Suprapubic skin (tissue), 4 donors: ENCODE data around the gene UNCX.

Experiments used
- EP300 ChIP-seq: sonication (generic); formaldehyde crosslinking; IDR thresholded peaks from one replicate; pipeline ENCODE4 v1.6.1; 2017; ENCODE audit warnings: antibody characterized with exemption
- POLR2A ChIP-seq, 2 donors: fragments of 450-650 bp; IDR thresholded peaks; one replicate each; pipeline ENCODE4 v1.6.1; 2017; ENCODE audit warnings: antibody characterized with exemption in 2 of 2, mild to moderate bottlenecking in 2 of 2, moderate library complexity in 2 of 2
- POLR2AphosphoS5 ChIP-seq, 3 donors: sonication (generic); formaldehyde crosslinking; IDR thresholded peaks; one replicate each; pipeline ENCODE4 v1.6.1; 2017; ENCODE audit warnings: antibody characterized with exemption in 3 of 3
- TF ChIP-seq, protein P1 (sequence below), 2 donors: fragments of 200-600 bp in 1 of 2; fragments of 450-650 bp in 1 of 2; sonication (generic) in 1 of 2; IDR thresholded peaks; one replicate each; pipeline ENCODE4 v1.5.1; 2016 to 2019; ENCODE audit warnings: antibody characterized with exemption in 2 of 2, mild to moderate bottlenecking in 1 of 2, moderate library complexity in 1 of 2

DNA sequence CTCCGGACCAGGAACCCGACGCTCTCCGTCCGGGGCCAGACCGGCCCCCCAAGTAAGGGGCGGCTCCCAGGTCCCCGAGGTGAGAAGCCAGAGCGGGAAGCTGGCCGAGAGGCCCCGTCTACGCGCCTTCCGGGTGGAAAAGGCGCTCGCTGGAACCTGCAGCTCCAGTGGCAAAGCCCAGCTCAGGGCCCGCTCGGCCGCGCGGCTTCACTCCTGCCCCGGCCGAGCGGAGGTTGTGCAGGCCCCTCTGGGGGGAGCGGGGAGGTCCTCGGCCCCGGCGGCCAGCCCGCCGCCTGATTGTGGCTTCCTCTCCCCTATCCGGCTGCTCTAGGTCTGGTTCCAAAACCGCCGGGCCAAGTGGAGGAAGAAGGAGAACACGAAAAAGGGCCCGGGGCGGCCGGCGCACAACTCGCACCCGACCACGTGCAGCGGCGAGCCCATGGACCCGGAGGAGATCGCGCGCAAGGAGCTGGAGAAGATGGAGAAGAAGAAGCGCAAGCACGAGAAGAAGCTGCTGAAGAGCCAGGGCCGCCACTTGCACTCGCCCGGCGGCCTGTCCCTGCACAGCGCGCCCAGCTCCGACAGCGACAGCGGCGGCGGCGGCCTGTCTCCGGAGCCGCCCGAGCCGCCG is 2.9 kb downstream of the UNCX start:
- TF ChIP-seq, protein P1, sequence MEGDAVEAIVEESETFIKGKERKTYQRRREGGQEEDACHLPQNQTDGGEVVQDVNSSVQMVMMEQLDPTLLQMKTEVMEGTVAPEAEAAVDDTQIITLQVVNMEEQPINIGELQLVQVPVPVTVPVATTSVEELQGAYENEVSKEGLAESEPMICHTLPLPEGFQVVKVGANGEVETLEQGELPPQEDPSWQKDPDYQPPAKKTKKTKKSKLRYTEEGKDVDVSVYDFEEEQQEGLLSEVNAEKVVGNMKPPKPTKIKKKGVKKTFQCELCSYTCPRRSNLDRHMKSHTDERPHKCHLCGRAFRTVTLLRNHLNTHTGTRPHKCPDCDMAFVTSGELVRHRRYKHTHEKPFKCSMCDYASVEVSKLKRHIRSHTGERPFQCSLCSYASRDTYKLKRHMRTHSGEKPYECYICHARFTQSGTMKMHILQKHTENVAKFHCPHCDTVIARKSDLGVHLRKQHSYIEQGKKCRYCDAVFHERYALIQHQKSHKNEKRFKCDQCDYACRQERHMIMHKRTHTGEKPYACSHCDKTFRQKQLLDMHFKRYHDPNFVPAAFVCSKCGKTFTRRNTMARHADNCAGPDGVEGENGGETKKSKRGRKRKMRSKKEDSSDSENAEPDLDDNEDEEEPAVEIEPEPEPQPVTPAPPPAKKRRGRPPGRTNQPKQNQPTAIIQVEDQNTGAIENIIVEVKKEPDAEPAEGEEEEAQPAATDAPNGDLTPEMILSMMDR (IDR thresholded peaks at IDR 0.05): no peak
- no peak for TF ChIP-seq EP300
- TF ChIP-seq POLR2A (IDR thresholded peaks at IDR 0.05): no peak
- TF ChIP-seq POLR2AphosphoS5 (IDR thresholded peaks at IDR 0.05): no peak
